ENCODE measurements around the gene KCP. TPM values are rescaled to one million over a fixed set of nuclear protein-coding genes. Genes with fewer than 3 reads are reported as not detected.

The KCP gene
- polyA plus RNA-seq, 1 donor from 2014 or later: 0.31 TPM

DNA sequence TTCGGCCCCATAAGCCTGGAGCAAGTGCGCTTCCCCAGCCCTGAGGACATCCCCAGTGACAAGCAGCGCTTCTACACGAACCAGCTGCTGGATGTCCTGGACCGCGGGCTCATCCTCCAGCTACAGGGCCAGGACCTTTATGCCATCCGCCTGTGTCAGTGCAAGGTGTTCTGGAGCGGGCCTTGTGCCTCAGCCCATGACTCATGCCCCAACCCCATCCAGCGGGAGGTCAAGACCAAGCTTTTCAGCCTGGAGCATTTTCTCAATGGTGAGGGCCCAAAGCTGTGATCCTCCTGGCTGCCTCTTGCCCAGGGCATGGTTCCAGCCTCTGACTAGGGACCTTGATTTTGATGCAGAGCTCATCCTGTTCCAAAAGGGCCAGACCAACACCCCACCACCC is 37.3 kb upstream of the KCP start:
- H2AFZ ChIP-seq (ENCODE audit: low read depth, low read length): no peak overlapping the region
- peaks cover 3% of the 10 kb centered on the region for H3K36me3 ChIP-seq (ENCODE audit: insufficient read depth, low read length)

DNA sequence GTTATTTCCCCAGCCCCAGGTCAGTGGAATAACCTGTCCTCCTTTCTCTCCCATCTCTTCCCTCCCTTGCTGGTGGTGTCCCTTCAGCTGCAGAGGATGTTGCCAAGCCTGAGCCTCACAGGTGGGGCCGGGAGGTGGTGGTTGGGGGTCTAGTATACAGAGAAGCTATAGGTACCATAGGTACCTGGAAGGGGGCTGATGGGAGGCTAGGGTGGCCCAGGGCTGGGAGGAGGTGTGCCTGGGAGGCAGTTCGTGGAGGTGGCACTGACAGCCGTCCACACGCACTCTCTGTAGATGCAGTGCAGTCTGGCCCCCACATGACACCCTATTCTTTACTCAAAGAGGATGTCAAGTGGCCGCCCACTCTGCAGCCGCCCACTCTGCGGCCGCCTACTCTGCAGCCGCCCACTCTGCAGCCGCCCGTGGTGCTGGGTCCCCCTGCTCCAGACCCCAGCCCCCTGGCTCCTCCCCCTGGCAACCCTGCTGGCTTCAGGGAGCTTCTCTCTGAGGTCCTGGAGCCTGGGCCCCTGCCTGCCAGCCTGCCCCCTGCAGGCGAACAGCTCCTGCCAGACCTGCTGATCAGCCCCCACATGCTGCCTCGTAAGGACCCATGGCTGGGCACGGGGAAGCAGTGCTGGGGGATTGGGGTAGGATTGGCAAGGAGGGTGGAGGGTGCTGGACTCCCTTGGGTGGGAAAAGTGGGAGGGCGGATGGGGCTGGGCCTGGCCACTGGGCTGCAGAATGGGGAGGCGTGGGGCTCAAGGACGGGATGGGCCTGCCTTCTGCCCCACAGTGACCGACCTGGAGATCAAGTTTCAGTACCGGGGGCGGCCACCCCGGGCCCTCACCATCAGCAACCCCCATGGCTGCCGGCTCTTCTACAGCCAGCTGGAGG is 36.7 kb upstream of the KCP start:
- Histone ChIP-seq H3K9ac (ENCODE audit: low read length) (no peak overlapping the region), H3K4me3 (ENCODE audit: low read length) (no peak overlapping the region), H3K79me2 (replicated peaks; ENCODE audit: insufficient read depth, low read length) (no peaks in the 10 kb centered on the region), H3K27ac (ENCODE audit: low read length) (no peak overlapping the region), H2AFZ (ENCODE audit: low read depth, low read length) (no peak overlapping the region), H3K36me3 (ENCODE audit: insufficient read depth, low read length) (no peaks in the 10 kb centered on the region), H3F3A (ENCODE audit: insufficient read depth, low read length, poor library complexity, severe bottlenecking) (no peaks in the 10 kb centered on the region), H3K4me2 (ENCODE audit: low read length) (no peak overlapping the region), H3K27me3 (ENCODE audit: insufficient read depth, low read depth, low read length) (no peaks in the 10 kb centered on the region), H3K9me3 (ENCODE audit: low read length) (no peaks in the 10 kb centered on the region), H3K9me2 (ENCODE audit: insufficient read depth, low read length) (no peaks in the 10 kb centered on the region), H4K20me1 (ENCODE audit: insufficient read depth) (no peaks in the 10 kb centered on the region)
- TF ChIP-seq MXI1 (conservative IDR thresholded peaks at IDR 0.05; ENCODE audit: poor library complexity, severe bottlenecking) (no peak), POLR2AphosphoS5 (IDR thresholded peaks at IDR 0.05) (no peak), RAD21 (conservative IDR thresholded peaks at IDR 0.05) (no peak)

More for the DNA sequence above, 37.3 kb upstream of the KCP start:
- H3F3A ChIP-seq (ENCODE audit: insufficient read depth, low read length, poor library complexity, severe bottlenecking): no peaks in the 10 kb centered on the region
- TF ChIP-seq, protein P1, sequence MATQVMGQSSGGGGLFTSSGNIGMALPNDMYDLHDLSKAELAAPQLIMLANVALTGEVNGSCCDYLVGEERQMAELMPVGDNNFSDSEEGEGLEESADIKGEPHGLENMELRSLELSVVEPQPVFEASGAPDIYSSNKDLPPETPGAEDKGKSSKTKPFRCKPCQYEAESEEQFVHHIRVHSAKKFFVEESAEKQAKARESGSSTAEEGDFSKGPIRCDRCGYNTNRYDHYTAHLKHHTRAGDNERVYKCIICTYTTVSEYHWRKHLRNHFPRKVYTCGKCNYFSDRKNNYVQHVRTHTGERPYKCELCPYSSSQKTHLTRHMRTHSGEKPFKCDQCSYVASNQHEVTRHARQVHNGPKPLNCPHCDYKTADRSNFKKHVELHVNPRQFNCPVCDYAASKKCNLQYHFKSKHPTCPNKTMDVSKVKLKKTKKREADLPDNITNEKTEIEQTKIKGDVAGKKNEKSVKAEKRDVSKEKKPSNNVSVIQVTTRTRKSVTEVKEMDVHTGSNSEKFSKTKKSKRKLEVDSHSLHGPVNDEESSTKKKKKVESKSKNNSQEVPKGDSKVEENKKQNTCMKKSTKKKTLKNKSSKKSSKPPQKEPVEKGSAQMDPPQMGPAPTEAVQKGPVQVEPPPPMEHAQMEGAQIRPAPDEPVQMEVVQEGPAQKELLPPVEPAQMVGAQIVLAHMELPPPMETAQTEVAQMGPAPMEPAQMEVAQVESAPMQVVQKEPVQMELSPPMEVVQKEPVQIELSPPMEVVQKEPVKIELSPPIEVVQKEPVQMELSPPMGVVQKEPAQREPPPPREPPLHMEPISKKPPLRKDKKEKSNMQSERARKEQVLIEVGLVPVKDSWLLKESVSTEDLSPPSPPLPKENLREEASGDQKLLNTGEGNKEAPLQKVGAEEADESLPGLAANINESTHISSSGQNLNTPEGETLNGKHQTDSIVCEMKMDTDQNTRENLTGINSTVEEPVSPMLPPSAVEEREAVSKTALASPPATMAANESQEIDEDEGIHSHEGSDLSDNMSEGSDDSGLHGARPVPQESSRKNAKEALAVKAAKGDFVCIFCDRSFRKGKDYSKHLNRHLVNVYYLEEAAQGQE (IDR thresholded peaks at IDR 0.05; ENCODE audit: borderline replicate concordance): no peak
- no peak overlapping the region for H3K4me3 ChIP-seq (ENCODE audit: low read length)
- H3K9me2 ChIP-seq (ENCODE audit: insufficient read depth, low read length): no peaks in the 10 kb centered on the region
- H3K79me2 ChIP-seq (replicated peaks; ENCODE audit: insufficient read depth, low read length): no peaks in the 10 kb centered on the region
- H3K4me2 ChIP-seq (ENCODE audit: low read length): no peak overlapping the region
- H4K20me1 ChIP-seq (ENCODE audit: insufficient read depth): no peaks in the 10 kb centered on the region
- no peak overlapping the region for H3K9ac ChIP-seq (ENCODE audit: low read length)
- no peaks in the 10 kb centered on the region for H3K9me3 ChIP-seq (ENCODE audit: low read length)
- H3K27me3 ChIP-seq (ENCODE audit: insufficient read depth, low read depth, low read length): no peaks in the 10 kb centered on the region
- H3K27ac ChIP-seq (ENCODE audit: low read length): no peak overlapping the region

DNA sequence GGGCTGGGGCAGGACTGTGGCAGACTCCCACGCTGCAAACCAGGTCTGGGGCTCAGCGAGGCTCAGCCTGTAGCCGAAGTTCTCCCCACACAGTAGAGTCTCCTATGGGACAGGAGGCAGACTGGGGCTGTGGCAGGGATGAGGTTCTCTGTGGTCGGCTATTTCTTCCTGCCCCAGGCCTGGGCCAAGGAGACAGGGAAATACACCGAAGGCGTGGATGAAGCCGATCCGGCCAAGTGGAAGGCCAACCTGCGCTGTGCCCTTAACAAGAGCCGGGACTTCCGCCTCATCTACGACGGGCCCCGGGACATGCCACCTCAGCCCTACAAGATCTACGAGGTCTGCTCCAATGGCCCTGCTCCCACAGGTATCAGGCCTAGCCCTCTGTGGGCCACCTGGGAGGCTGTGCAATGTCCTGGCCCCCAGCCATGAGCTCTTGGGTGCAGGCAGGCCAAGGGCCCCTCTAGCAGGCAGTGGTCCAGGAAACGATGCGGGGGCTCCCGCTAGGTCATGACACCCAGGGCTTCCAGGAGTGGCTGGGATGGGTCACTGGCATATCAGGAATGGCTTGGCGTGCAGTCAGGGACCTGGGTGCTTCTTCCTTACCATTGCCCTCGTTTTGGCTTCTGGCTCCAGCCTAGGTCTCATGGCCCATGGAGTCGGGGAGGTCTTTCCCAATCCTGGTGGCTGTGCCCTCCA is 35.3 kb upstream of the KCP start:
- Histone ChIP-seq H4K20me1 (ENCODE audit: insufficient read depth) (no peaks in the 10 kb centered on the region), H2AFZ (ENCODE audit: low read depth, low read length) (no peak overlapping the region), H3K4me2 (ENCODE audit: low read length) (no peak overlapping the region), H3K36me3 (ENCODE audit: insufficient read depth, low read length) (no peaks in the 10 kb centered on the region), H3K9me3 (ENCODE audit: low read length) (no peaks in the 10 kb centered on the region), H3K79me2 (replicated peaks; ENCODE audit: insufficient read depth, low read length) (no peaks in the 10 kb centered on the region), H3K27me3 (ENCODE audit: insufficient read depth, low read depth, low read length) (no peaks in the 10 kb centered on the region), H3K4me3 (ENCODE audit: low read length) (no peak overlapping the region), H3K9me2 (ENCODE audit: insufficient read depth, low read length) (no peaks in the 10 kb centered on the region), H3K9ac (ENCODE audit: low read length) (no peak overlapping the region), H3K27ac (ENCODE audit: low read length) (no peak overlapping the region), H3F3A (ENCODE audit: insufficient read depth, low read length, poor library complexity, severe bottlenecking) (no peaks in the 10 kb centered on the region)
- TF ChIP-seq SMC3 (conservative IDR thresholded peaks at IDR 0.05; ENCODE audit: poor library complexity) (no peak), EP300 (conservative IDR thresholded peaks at IDR 0.05; ENCODE audit: poor library complexity, severe bottlenecking) (no peak), RAD21 (conservative IDR thresholded peaks at IDR 0.05) (no peak)
- TF ChIP-seq, protein P1 (IDR thresholded peaks at IDR 0.05; ENCODE audit: borderline replicate concordance): no peak
